ENCODE results near the gene RNASEH2B.

- TF ChIP-seq POLR2A (IDR thresholded peaks at IDR 0.05; ENCODE audit: extremely low read depth, insufficient read length), result no peak
- no peak for TF ChIP-seq CTCF (IDR thresholded peaks at IDR 0.05; ENCODE audit: low read depth, low read length)
- no peak for TF ChIP-seq MAX (IDR thresholded peaks at IDR 0.05; ENCODE audit: low read depth, low read length)
- TF ChIP-seq MYC (IDR thresholded peaks at IDR 0.05; ENCODE audit: low read depth, low read length), result no peak
Observed at GRCh38 chr13:50945669-50946068, 36.1 kb downstream of the RNASEH2B start.

Data from NB4 (cell line).